Activated B cell treated with CpG ODN at 0.5 μM for 24 hours (primary cell): Measurements from ENCODE around the gene ABHD16B. TPM values are rescaled to one million over a fixed set of nuclear protein-coding genes. Genes with fewer than 3 reads are reported as not detected.

ENCODE experiments used
- ATAC-seq: fragments of 200-7000 bp; cut with Tn5 transposase; one replicate; pipeline ENCODE4 v1.10.0; 2021; ENCODE audit warnings: low read depth, mild to moderate bottlenecking, moderate library complexity
- CTCF ChIA-PET: fragments of 350-600 bp; sonication (Branson Sonifier 250); formaldehyde crosslinking; loops from one replicate; lab custom pipeline; 2021; ENCODE audit warnings: antibody characterized with exemption; lab: Charles Lee
- POLR2A ChIA-PET: fragments of 350-600 bp; sonication (Branson Sonifier 250); formaldehyde crosslinking; loops from one replicate; lab custom pipeline; 2021; ENCODE audit warnings: antibody characterized with exemption; lab: Charles Lee
- DNase-seq: peaks from one replicate; pipeline ENCODE4 v3.0.0; 2022
- H3K27ac Mint-ChIP-seq: one replicate; pipeline ENCODE4 v1.8.0; 2020; ENCODE audit warnings: mixed read lengths
- H3K27me3 Mint-ChIP-seq: one replicate; pipeline ENCODE4 v1.8.0; 2021; ENCODE audit warnings: mixed read lengths
- H3K36me3 Mint-ChIP-seq: one replicate; pipeline ENCODE4 v1.8.0; 2021; ENCODE audit warnings: low read depth, mixed read lengths
- H3K4me1 Mint-ChIP-seq: one replicate; pipeline ENCODE4 v1.8.0; 2021; ENCODE audit warnings: mixed read lengths
- H3K4me3 Mint-ChIP-seq: one replicate; pipeline ENCODE4 v1.8.0; 2020; ENCODE audit warnings: mild to moderate bottlenecking, mixed read lengths
- H3K9me3 Mint-ChIP-seq: one replicate; pipeline ENCODE4 v1.8.0; 2020; ENCODE audit warnings: mixed read lengths
- intact Hi-C: fragments of 100-400 bp; cut with micrococcal nuclease; formaldehyde crosslinking; loops from one replicate; pipeline ENCODE4 v1.15.1; 2024
- total RNA-seq: library from RNA; stranded (reverse); gene quantifications from 2 replicates; pipeline ENCODE4 v1.2.3, GENCODE V29; 2022
- TF ChIP-seq, protein P1 (sequence below): fragments of 200-600 bp; IDR thresholded peaks from one replicate; pipeline ENCODE4 v1.8.0; 2022; ENCODE audit warnings: antibody characterized with exemption, mild to moderate bottlenecking

The ABHD16B gene
- total RNA-seq, 1 donor from 2014 or later = not detected

DNA sequence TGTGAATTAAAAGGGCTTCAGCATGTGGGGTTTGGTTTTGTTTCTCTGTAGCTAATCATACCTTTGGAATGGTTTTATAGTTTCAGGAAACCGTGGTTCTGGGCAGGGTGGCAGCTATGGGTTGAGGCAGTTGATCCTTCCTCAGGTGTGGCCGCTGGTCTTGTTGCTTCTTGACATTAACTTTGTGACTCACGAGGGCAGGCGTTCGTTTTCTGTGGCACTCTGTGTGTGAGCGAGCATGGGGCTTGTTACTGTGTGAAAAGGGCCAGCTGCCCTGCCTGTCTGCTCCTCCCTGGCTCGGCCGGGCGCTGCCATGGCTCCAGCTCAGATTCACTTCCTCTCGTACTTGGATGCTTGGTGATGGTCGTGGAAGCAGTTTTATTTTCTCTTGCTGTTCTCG, 49.9 kb downstream of the ABHD16B start:
- ATAC-seq = no peak
- intact Hi-C loops = no loop called here
- Mint-ChIP-seq H3K27ac (no peak overlapping the region), H3K36me3 (peaks cover 20% of the 10 kb centered on the region), H3K9me3 (peaks cover 2% of the 10 kb centered on the region), H3K27me3 (no peaks in the 10 kb centered on the region), H3K4me1 (peaks cover 30% of the 10 kb centered on the region), H3K4me3 (no peak overlapping the region)
- ChIA-PET CTCF (interaction anchor here (0.7 to 0.8 kb wide), 2 partner anchors 24 to 63 kb away, joined by 3 read pairs; no protein-coding TSS in a partner anchor), POLR2A (interaction anchor here (0.5 kb wide), 1 partner anchor 11 kb away, joined by 7 read pairs; no protein-coding TSS in a partner anchor)
- no peak for DNase-seq
- TF ChIP-seq, protein P1, sequence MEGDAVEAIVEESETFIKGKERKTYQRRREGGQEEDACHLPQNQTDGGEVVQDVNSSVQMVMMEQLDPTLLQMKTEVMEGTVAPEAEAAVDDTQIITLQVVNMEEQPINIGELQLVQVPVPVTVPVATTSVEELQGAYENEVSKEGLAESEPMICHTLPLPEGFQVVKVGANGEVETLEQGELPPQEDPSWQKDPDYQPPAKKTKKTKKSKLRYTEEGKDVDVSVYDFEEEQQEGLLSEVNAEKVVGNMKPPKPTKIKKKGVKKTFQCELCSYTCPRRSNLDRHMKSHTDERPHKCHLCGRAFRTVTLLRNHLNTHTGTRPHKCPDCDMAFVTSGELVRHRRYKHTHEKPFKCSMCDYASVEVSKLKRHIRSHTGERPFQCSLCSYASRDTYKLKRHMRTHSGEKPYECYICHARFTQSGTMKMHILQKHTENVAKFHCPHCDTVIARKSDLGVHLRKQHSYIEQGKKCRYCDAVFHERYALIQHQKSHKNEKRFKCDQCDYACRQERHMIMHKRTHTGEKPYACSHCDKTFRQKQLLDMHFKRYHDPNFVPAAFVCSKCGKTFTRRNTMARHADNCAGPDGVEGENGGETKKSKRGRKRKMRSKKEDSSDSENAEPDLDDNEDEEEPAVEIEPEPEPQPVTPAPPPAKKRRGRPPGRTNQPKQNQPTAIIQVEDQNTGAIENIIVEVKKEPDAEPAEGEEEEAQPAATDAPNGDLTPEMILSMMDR = no peak

Other genes starting within 250 kb of the ABHD16B start
- gene GMEB2, start 234.4 kb upstream of the ABHD16B start, total RNA-seq = 16.9 and 17.4 TPM in 2 replicates
- gene STMN3, start 208.1 kb upstream of the ABHD16B start, total RNA-seq = 4.9 and 6.1 TPM in 2 replicates
- 24.1 and 33.8 TPM in 2 replicates for gene RTEL1, start 203.2 kb upstream of the ABHD16B start, total RNA-seq
- gene TNFRSF6B, start 164.8 kb upstream of the ABHD16B start, total RNA-seq = not detected in 2 replicates
- 63.5 and 66.0 TPM in 2 replicates for gene ARFRP1, start 153.5 kb upstream of the ABHD16B start, total RNA-seq
- gene ZGPAT, start 153.5 kb upstream of the ABHD16B start, total RNA-seq = 40.7 and 44.0 TPM in 2 replicates
- 10.2 and 10.8 TPM in 2 replicates for gene LIME1, start 124.8 kb upstream of the ABHD16B start, total RNA-seq
- 20.9 and 28.1 TPM in 2 replicates for gene SLC2A4RG, start 121.7 kb upstream of the ABHD16B start, total RNA-seq
- gene ZBTB46, start 30.2 kb upstream of the ABHD16B start, total RNA-seq = 0.46 and 0.49 TPM in 2 replicates
- gene TPD52L2, start 3.8 kb downstream of the ABHD16B start, total RNA-seq = 36.7 and 38.8 TPM in 2 replicates
- gene DNAJC5, start 33.6 kb downstream of the ABHD16B start, total RNA-seq = 27.5 and 28.6 TPM in 2 replicates
- gene UCKL1, start 94.9 kb downstream of the ABHD16B start, total RNA-seq = 43.6 and 49.7 TPM in 2 replicates
- 10.2 and 12.0 TPM in 2 replicates for gene ZNF512B, start 108.4 kb downstream of the ABHD16B start, total RNA-seq
- gene SAMD10, start 118.1 kb downstream of the ABHD16B start, total RNA-seq = 6.8 and 9.0 TPM in 2 replicates
- gene PRPF6, start 119.6 kb downstream of the ABHD16B start, total RNA-seq = 75.7 and 75.8 TPM in 2 replicates
- 1.6 and 2.2 TPM in 2 replicates for gene C20orf204, start 174.7 kb downstream of the ABHD16B start, total RNA-seq
- gene SOX18, start 188.1 kb downstream of the ABHD16B start, total RNA-seq = not detected in 2 replicates
- 20.3 and 20.7 TPM in 2 replicates for gene TCEA2, start 201.7 kb downstream of the ABHD16B start, total RNA-seq
- gene RGS19, start 218.0 kb downstream of the ABHD16B start, total RNA-seq = 45.0 and 53.4 TPM in 2 replicates
- 1.3 and 1.4 TPM in 2 replicates for gene OPRL1, start 218.6 kb downstream of the ABHD16B start, total RNA-seq
- 0.31 TPM in 1 of 2 replicates, not detected in the other for gene LKAAEAR1, start 222.9 kb downstream of the ABHD16B start, total RNA-seq
- not detected in 2 replicates for gene NPBWR2, start 246.1 kb downstream of the ABHD16B start, total RNA-seq